22Rv1 (cell line): Measurements from ENCODE around the gene KCNJ6.

ENCODE experiments used
- CTCF ChIP-seq: fragments of 450-650 bp; IDR thresholded peaks from 2 replicates; pipeline ENCODE4 v1.5.1; 2017; ENCODE audit warnings: mild to moderate bottlenecking
- ZFX ChIP-seq: fragments of 450-650 bp; IDR thresholded peaks from 2 replicates; pipeline ENCODE4 v1.6.1; 2017; ENCODE audit warnings: antibody characterized with exemption, borderline replicate concordance

DNA sequence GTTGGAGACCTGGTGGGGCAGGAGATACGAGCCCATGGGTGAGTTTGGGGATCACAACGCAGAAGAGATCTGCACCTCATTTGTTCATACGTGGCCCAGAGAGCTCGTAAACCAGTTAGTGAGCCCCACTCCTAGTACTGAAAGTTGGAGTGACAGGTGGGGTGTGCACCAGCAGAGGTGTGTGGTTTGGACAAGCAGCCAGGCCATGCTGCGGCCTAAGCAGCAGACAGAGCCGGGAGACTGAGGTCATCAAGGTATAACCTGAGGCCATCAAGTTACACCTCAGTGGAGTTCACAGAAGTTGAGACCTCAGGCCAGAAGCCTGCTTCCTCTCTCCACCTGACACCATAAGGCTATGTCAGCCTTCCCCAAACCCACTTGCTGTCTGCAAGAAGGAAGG, 27.6 kb downstream of the KCNJ6 start:
- TF ChIP-seq CTCF, result no peak
- no peak for TF ChIP-seq ZFX
